WERI-Rb-1 (cell line): ENCODE data around the gene MAP3K5.

Experiments
- DNase-seq: peaks from one replicate; pipeline ENCODE4 v3.0.0-alpha.2; 2020
- H3K27ac ChIP-seq: fragments of 250-450 bp; sonication (Bioruptor Pico); 2 replicates; pipeline ENCODE4 v1.5.1; 2020; ENCODE audit warnings: mild to moderate bottlenecking, moderate library complexity
- H3K27me3 ChIP-seq: fragments of 250-450 bp; sonication (Bioruptor Pico); 2 replicates; pipeline ENCODE4 v1.5.1; 2021; ENCODE audit warnings: mild to moderate bottlenecking, low read depth, moderate library complexity; ENCODE audit not compliant: insufficient read depth, severe bottlenecking
- H3K36me3 ChIP-seq: fragments of 250-450 bp; sonication (Bioruptor Pico); 2 replicates; pipeline ENCODE4 v1.5.1; 2020; ENCODE audit warnings: mild to moderate bottlenecking, moderate library complexity
- H3K4me3 ChIP-seq: 2 replicates; pipeline ENCODE4 v1.5.1; 2011; ENCODE audit warnings: low read depth, mild to moderate bottlenecking, control low read depth, low read length
- H3K9me3 ChIP-seq: fragments of 250-450 bp; sonication (Bioruptor Pico); 2 replicates; pipeline ENCODE4 v1.5.1; 2021; ENCODE audit warnings: mild to moderate bottlenecking, moderate library complexity; ENCODE audit not compliant: severe bottlenecking
- TF ChIP-seq, protein P1 (sequence below): IDR thresholded peaks from 2 replicates; pipeline ENCODE4 v1.5.1; 2011; ENCODE audit warnings: low read depth, mild to moderate bottlenecking, control low read depth, inconsistent platforms, low read length

The MAP3K5 gene

GRCh38 chr6:136711644-136712043 lies 80.6 kb downstream of the MAP3K5 start:
- Histone ChIP-seq H3K4me3 (no peak overlapping the region), H3K27ac (no peak overlapping the region), H3K9me3 (no peaks in the 10 kb centered on the region), H3K36me3 (no peaks in the 10 kb centered on the region), H3K27me3 (no peaks in the 10 kb centered on the region)
- TF ChIP-seq, protein P1, sequence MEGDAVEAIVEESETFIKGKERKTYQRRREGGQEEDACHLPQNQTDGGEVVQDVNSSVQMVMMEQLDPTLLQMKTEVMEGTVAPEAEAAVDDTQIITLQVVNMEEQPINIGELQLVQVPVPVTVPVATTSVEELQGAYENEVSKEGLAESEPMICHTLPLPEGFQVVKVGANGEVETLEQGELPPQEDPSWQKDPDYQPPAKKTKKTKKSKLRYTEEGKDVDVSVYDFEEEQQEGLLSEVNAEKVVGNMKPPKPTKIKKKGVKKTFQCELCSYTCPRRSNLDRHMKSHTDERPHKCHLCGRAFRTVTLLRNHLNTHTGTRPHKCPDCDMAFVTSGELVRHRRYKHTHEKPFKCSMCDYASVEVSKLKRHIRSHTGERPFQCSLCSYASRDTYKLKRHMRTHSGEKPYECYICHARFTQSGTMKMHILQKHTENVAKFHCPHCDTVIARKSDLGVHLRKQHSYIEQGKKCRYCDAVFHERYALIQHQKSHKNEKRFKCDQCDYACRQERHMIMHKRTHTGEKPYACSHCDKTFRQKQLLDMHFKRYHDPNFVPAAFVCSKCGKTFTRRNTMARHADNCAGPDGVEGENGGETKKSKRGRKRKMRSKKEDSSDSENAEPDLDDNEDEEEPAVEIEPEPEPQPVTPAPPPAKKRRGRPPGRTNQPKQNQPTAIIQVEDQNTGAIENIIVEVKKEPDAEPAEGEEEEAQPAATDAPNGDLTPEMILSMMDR: no peak
- DNase-seq: no peak

DNA sequence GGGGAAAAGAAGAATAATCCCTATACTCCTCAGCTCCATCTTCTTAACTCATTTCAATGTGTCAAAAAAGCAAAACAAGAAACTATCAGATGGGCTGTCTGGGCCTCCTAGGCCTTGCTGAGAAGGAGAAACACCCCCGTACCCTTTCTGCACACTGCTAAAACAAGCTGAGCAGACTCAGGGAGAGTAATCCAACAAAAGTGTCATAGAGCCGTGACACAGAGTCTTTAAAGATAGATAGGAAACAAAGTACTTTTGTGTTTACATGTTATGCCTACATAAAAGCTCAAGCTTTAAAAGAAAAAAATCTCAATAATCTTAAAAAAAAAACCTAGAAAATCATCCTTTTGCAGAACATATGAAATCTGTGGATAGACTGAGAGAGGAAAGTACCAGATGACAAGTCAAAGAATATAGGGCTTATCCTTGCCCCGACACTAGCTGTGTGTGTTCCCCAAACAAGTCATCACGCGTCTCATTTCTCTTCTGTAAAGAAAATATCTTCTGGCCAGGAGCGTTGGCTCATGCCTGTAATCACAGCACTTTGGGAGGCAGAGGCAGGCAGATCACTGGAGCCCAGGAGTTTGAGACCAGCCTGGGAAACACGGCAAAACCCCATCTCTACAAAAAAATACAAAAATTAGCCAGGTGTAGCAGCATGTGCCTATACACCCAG lies 81.3 kb downstream of the MAP3K5 start:
- H3K4me3 ChIP-seq: no peak overlapping the region
- no peaks in the 10 kb centered on the region for H3K36me3 ChIP-seq
- no peak overlapping the region for H3K27ac ChIP-seq
- H3K27me3 ChIP-seq: no peaks in the 10 kb centered on the region
- H3K9me3 ChIP-seq: no peaks in the 10 kb centered on the region
- TF ChIP-seq, protein P1: no peak
- no peak for DNase-seq

- DNase-seq: no peak
- no peaks in the 10 kb centered on the region for H3K36me3 ChIP-seq
- no peaks in the 10 kb centered on the region for H3K9me3 ChIP-seq
- no peaks in the 10 kb centered on the region for H3K27me3 ChIP-seq
- TF ChIP-seq, protein P1: no peak
- H3K27ac ChIP-seq: no peak overlapping the region
- H3K4me3 ChIP-seq: no peak overlapping the region
Measured at GRCh38 chr6:136709429-136709828, 82.8 kb downstream of the MAP3K5 start.

DNA sequence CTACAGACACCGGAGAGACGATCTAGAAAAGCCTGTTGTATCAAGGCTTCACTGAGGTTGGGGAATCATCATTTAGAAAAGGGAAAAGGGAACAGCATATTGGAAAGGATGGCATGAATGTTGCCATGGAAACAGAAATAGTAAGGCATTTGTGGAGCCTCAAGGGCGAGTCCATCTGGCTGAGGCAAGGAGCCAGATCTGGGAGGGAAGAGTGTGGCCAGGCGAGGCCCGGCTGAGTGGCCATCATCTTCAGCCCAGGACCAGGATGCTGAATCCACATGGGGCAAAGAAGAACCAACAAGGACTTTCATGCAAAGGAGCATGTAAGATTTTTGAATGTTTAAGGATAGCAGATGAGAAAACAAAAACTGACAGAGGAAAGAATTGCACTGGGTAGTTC lies 85.8 kb downstream of the MAP3K5 start:
- H3K9me3 ChIP-seq: no peaks in the 10 kb centered on the region
- no peaks in the 10 kb centered on the region for H3K27me3 ChIP-seq
- DNase-seq: no peak
- H3K27ac ChIP-seq: no peak overlapping the region
- H3K4me3 ChIP-seq: no peak overlapping the region
- H3K36me3 ChIP-seq: no peaks in the 10 kb centered on the region
- TF ChIP-seq, protein P1: no peak

DNA sequence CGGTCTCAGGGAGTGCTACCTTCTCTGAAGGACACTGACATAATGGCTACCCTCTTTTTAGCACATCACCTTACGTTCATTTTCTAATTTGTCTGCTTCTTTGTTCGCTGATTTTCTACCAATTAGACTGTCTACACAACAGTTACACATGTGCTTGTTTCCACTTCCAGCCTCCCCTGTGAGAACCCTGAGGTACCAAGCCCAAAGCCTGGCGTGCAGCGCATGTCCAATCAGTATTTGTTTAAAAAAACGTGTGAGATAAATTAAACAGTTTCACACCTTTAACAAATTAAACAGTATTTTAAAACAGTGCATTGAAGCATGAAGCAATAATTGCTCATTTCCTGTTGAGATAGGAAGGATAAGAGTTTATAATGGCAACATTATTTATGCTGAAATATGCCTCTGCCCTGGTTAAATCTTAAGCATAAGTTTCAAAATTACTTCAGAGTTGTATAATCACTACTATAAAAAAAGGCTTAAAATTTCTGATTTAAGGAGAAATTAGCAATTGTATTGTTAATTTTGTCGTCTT lies 88.9 kb downstream of the MAP3K5 start:
- Histone ChIP-seq H3K27ac (no peak overlapping the region), H3K4me3 (no peak overlapping the region), H3K27me3 (no peaks in the 10 kb centered on the region), H3K9me3 (no peaks in the 10 kb centered on the region), H3K36me3 (no peaks in the 10 kb centered on the region)
- TF ChIP-seq, protein P1: no peak
- DNase-seq: no peak

- Histone ChIP-seq H3K27me3 (no peaks in the 10 kb centered on the region), H3K4me3 (no peak overlapping the region), H3K36me3 (no peaks in the 10 kb centered on the region; the same call in 1 of the 2 replicates), H3K27ac (no peak overlapping the region), H3K9me3 (no peaks in the 10 kb centered on the region)
- no peak for DNase-seq
- TF ChIP-seq, protein P1: no peak
Measured at GRCh38 chr6:136701045-136701444, 91.2 kb downstream of the MAP3K5 start.
